Heart left ventricle (tissue), 16 donors: Measurements from ENCODE around the gene CREBBP. TPM values are rescaled to one million over a fixed set of nuclear protein-coding genes. Genes with fewer than 3 reads are reported as not detected.

ENCODE experiments used
- ATAC-seq, 4 donors: fragments of 200-7000 bp; cut with Tn5 transposase; one replicate each; pipeline ENCODE4 v1.9.1; 2020 to 2022; ENCODE audit warnings: moderate library complexity in 4 of 4, mild to moderate bottlenecking in 3 of 4, moderate number of reproducible peaks in 1 of 4
- DNase-seq, 5 donors: peaks; one replicate each; pipeline ENCODE4 v3.0.0-alpha.2; 2020
- H3K27ac ChIP-seq, 12 donors: fragments of 200-600 bp; sonication (generic) in 4 of 12; one replicate each; pipeline versions ENCODE4 v1.5.0 to v1.8.0; 2016 to 2022; ENCODE audit warnings: mild to moderate bottlenecking in 2 of 12
- H3K27me3 ChIP-seq, 9 donors: fragments of 200-600 bp; sonication (generic) in 2 of 9; one replicate each; pipeline versions ENCODE4 v1.5.1 to v1.8.0; 2016 to 2022; ENCODE audit warnings: mild to moderate bottlenecking in 3 of 9
- H3K36me3 ChIP-seq, 9 donors: fragments of 200-600 bp; sonication (generic) in 2 of 9; one replicate each; pipeline versions ENCODE4 v1.5.0 to v1.8.0; 2018 to 2022; ENCODE audit warnings: mild to moderate bottlenecking in 2 of 9
- H3K4me1 ChIP-seq, 12 donors: fragments of 200-600 bp; sonication (generic) in 4 of 12; one replicate each; pipeline versions ENCODE4 v1.5.0 to v1.8.0; 2016 to 2022; ENCODE audit warnings: mild to moderate bottlenecking in 3 of 12
- H3K4me3 ChIP-seq, 12 donors: fragments of 200-600 bp; sonication (generic) in 4 of 12; one replicate each; pipeline versions ENCODE4 v1.5.0 to v1.8.0; 2017 to 2022; ENCODE audit warnings: mild to moderate bottlenecking in 9 of 12, moderate library complexity in 4 of 12
- H3K9me3 ChIP-seq, 12 donors: fragments of 200-600 bp; sonication (generic) in 4 of 12; one replicate each; pipeline versions ENCODE4 v1.5.0 to v1.8.0; 2016 to 2022; ENCODE audit warnings: mild to moderate bottlenecking in 1 of 12
- CTCF ChIP-seq, 12 donors: fragments of 200-600 bp; sonication (generic) in 4 of 12; IDR thresholded peaks; one replicate each; pipeline versions ENCODE4 v1.5.0 to v1.8.0; 2018 to 2022; ENCODE audit warnings: antibody characterized with exemption in 12 of 12, mild to moderate bottlenecking in 5 of 12
- POLR2A ChIP-seq, 2 donors: fragments of 450-650 bp; IDR thresholded peaks; one replicate each; pipeline ENCODE4 v1.6.1; 2017; ENCODE audit warnings: antibody characterized with exemption in 2 of 2, mild to moderate bottlenecking in 2 of 2, moderate library complexity in 2 of 2
- WGBS, 4 donors: extraction: QIAGEN DNeasy Blood & Tissue Kit in 2 of 4; methylation state at CpG; one replicate each; pipeline versions ENCODE4 v1.1.5 to v1.1.7; 2013 to 2018; 5-methylcytosine and 5-hydroxymethylcytosine counted together
- intact Hi-C, 10 donors: fragments of 100-400 bp; cut with DNase I; formaldehyde crosslinking; loops; one replicate each; pipeline versions ENCODE4 v1.11.1 to v1.14.2; 2022
- polyA plus RNA-seq, 2 donors: library from polyadenylated mRNA; stranded (reverse); fragments of 200-250 nt; gene quantifications; one replicate each; pipeline ENCODE4 v1.2.3, GENCODE V29; 2013
- total RNA-seq, 9 donors: library from RNA; depleted of rRNA in 2 of 9; stranded (reverse); fragments of >200 nt in 2 of 9; fragmentation: NEBNext Ultra II Directional in 3 of 9; extraction: Animal tissue kit (Norgen Biotek cat#: 25700) in 3 of 9; gene quantifications; one replicate each; pipeline versions ENCODE4 v1.1.0 to v1.2.4, GENCODE V29; 2016 to 2023
- donor health status: ischemic (EF 13 %, LVEDD 7.1; RV severe dilation, severe dysfunction).
- donor health status: healthy with polysubstance abuse.
- donor health status: DM: no; HTN: yes; CAD: no.
- donor health status: DM: no; HTN: no; CAD: no.
- donor health status: ischemic (EF 25% LVEDD 6.9; RV normal size, moderate dysfunction).
- donor health status: ischemic (EF 25% LVEDD 5.7; RV mildly dilated, moderate dysfunction).
- donor health status: healthy.
- donor health status: DM: yes; HTN: yes; CAD: no.
- donor health status: ischemic (EF 35%, LVEDD 5.7; RV mildly dilated, moderate dysfunction).
- donor health status: nonischemic (EF 11% LVEDD 7.7; RV severe dilation, severe dysfunction).
- donor health status: DM: yes; HTN: yes; CAD: no.
- donor health status: PGD.
- donor health status: ischemic (EF 29% LVEDD 5.4; RV normal size, mild dysfunction).
- donor health status: nonischemic (EF 23%, LVEDD 6.1; RV moderate dilation, normal function).

Gene CREBBP
- total and polyA plus RNA-seq, 11 donors, result 17.1 to 77.6 (median 39.6) TPM

GRCh38 chr16:3842994-3843393 lies 37.5 kb downstream of the CREBBP start:
- H3K4me1 ChIP-seq, result peaks cover 0 to 83% (median 56%) of the 10 kb centered on the region in 12 donors
- peak in 1 of 5 donors; percentile 52 for DNase-seq
- peak overlapping the region in 1 of 12 donors; percentile 9 for H3K27ac ChIP-seq
- ATAC-seq, result peak; percentile 58 to 80 (median 70)
- no peak overlapping the region for H3K4me3 ChIP-seq
- H3K36me3 ChIP-seq, result peaks cover 0 to 9% (median 0%) of the 10 kb centered on the region in 9 donors
- no peaks in the 10 kb centered on the region for H3K27me3 ChIP-seq
- intact Hi-C loops, result no loop called here
- WGBS, 4 donors, result 46 to 50% (median 48%) methylated on average over 3 of the region's 3 CpGs
- no peaks in the 10 kb centered on the region for H3K9me3 ChIP-seq
- no peak for TF ChIP-seq POLR2A (IDR thresholded peaks at IDR 0.05)
- no peak for TF ChIP-seq CTCF (IDR thresholded peaks at IDR 0.05)

GRCh38 chr16:3841729-3842508 lies 38.6 kb downstream of the CREBBP start:
- ATAC-seq, result peak in 1 of 4 donors; percentile 37
- 55 to 64% (median 56%) methylated on average over 10 of the region's 10 CpGs for WGBS, 4 donors
- TF ChIP-seq CTCF (IDR thresholded peaks at IDR 0.05) (no peak), POLR2A (IDR thresholded peaks at IDR 0.05) (no peak)
- DNase-seq, result no peak
- intact Hi-C loops, result no loop called here
- Histone ChIP-seq H3K27me3 (no peaks in the 10 kb centered on the region), H3K4me3 (no peak overlapping the region), H3K9me3 (no peaks in the 10 kb centered on the region), H3K36me3 (peaks cover 0 to 11% (median 0%) of the 10 kb centered on the region in 9 donors), H3K4me1 (peaks cover 0 to 77% (median 51%) of the 10 kb centered on the region in 12 donors), H3K27ac (peak overlapping the region in 2 of 12 donors; percentile 29 to 38)

DNA sequence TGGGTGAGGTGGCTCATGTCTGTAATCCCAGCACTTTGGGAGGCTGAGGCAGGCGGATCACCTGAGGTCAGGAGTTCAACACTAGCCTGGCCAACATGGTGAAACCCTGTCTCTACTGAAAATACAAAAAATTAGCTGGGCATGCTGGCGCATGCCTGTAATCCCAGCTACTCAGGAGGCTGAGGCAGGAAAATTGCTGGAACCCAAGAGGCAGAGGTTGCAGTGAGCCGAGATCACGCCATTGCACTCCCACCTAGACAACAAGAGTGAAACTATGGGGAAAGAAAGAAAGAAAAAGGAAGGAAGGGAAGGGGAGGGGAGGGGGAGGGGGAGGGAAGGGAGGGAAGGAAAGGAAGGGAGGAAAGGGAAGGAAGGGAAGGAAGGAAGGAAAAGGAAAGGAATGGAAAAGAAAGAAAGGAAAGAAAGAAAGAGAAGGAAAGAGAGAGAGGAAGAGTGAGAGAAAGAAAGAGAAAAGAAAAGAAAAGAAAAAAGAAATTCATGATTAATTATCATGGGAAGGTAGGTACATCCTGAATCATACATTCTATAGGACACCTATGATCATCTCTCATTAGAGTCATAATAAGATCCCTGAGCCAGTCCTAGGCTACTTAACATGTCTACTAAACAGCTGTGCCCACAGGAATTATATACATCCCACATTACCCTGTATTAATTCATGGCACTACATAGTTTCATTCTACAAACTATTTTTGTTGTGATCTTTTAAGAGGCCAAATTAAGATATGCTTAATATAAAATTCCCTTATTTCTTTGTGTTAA lies 40.9 kb downstream of the CREBBP start:
- ATAC-seq (no peak), DNase-seq (no peak)
- peaks cover 0 to 65% (median 44%) of the 10 kb centered on the region in 12 donors for H3K4me1 ChIP-seq
- WGBS, 4 donors, result 93 to 99% (median 96%) methylated on average over 4 of the region's 4 CpGs
- H3K4me3 ChIP-seq, result no peak overlapping the region
- peaks cover 0 to 14% (median 2%) of the 10 kb centered on the region in 9 donors for H3K36me3 ChIP-seq
- no peaks in the 10 kb centered on the region for H3K27me3 ChIP-seq
- intact Hi-C loops, result no loop called here
- TF ChIP-seq CTCF (IDR thresholded peaks at IDR 0.05), result no peak
- TF ChIP-seq POLR2A (IDR thresholded peaks at IDR 0.05), result no peak
- H3K27ac ChIP-seq, result no peak overlapping the region
- H3K9me3 ChIP-seq, result no peaks in the 10 kb centered on the region
